ENCODE data around the gene CELF5. TPM values are rescaled to one million over a fixed set of nuclear protein-coding genes. Genes with fewer than 3 reads are reported as not detected.
A peak's percentile ranks its signal among the peaks of the same experiment; 100 is the strongest.

CELF5 gene
- total RNA-seq, 2 donors from 2014 or later = 2.6 to 3.5 TPM

DNA sequence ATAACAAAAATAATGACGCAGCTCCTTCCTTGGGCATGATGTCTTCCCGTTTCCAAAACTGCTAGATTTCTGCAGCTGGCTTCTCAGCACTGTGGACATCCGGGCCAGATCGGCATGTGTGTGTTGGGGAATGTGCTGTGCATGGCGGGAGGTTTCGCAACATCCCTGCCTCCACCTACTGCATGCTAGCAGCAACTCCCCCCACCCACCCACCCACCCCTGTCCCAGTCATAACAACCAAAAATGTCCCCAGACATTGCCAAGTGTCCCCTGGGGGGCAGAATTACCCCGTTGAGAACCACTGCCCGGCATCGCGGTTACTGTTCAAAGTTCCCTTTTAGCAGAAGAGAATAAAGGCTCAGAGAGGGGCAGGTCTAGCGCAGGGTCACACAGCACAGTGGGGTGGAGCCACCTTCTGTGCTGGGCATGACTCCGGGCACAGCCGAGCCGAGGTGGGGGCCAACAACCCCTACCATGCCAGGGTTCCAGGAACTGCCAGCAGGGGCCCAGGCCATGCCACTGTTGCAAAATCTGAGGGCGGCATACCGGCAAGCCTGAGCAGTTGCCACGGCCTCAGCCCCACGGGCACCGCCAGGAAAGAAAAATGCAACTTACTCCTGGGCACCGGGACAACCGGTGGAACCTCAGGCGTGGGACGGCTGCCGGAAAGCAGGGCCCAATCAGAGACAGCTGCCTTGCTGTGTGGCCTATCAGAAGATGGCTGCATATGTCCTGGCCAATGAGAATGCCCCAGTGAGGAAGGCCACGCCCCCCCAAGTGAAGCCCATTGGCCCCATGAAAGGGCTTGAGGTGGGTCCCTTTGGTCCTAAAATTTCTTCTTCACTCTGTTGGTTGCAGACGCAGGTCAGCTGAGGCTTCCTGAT is 119.4 kb downstream of the CELF5 start:
- H3K4me1 Mint-ChIP-seq = no peaks in the 10 kb centered on the region
- TF ChIP-seq, protein P1, sequence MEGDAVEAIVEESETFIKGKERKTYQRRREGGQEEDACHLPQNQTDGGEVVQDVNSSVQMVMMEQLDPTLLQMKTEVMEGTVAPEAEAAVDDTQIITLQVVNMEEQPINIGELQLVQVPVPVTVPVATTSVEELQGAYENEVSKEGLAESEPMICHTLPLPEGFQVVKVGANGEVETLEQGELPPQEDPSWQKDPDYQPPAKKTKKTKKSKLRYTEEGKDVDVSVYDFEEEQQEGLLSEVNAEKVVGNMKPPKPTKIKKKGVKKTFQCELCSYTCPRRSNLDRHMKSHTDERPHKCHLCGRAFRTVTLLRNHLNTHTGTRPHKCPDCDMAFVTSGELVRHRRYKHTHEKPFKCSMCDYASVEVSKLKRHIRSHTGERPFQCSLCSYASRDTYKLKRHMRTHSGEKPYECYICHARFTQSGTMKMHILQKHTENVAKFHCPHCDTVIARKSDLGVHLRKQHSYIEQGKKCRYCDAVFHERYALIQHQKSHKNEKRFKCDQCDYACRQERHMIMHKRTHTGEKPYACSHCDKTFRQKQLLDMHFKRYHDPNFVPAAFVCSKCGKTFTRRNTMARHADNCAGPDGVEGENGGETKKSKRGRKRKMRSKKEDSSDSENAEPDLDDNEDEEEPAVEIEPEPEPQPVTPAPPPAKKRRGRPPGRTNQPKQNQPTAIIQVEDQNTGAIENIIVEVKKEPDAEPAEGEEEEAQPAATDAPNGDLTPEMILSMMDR (conservative IDR thresholded peaks at IDR 0.05) = no peak
- H3K4me1 ChIP-seq (ENCODE audit: control insufficient read depth, insufficient read depth, low read length) = no peaks in the 10 kb centered on the region
- no peak overlapping the region for H3K4me3 Mint-ChIP-seq
- H3K27ac ChIP-seq (ENCODE audit: low read depth, low read length) = no peak overlapping the region
- H3K4me3 ChIP-seq (ENCODE audit: low read length) = no peak overlapping the region
- H3K9me3 Mint-ChIP-seq = no peaks in the 10 kb centered on the region
- WGBS, 2 experiments (ENCODE audit: insufficient coverage in 1 of 2, insufficient read length in 1 of 2) = 75 to 78% methylated on average over 21 to 25 of the region's 26 CpGs
- H3K36me3 ChIP-seq (ENCODE audit: control insufficient read depth, insufficient read depth, low read length) = no peaks in the 10 kb centered on the region
- H3K27me3 ChIP-seq (ENCODE audit: control insufficient read depth, insufficient read depth, low read length, poor library complexity, severe bottlenecking) = peaks cover 5% of the 10 kb centered on the region
- no peaks in the 10 kb centered on the region for H3K36me3 Mint-ChIP-seq (ENCODE audit: low read depth)
- H3K9me3 ChIP-seq (ENCODE audit: control insufficient read depth, low read length) = no peaks in the 10 kb centered on the region
- no peak overlapping the region for H3K27ac Mint-ChIP-seq
- no peak overlapping the region for H3K9ac ChIP-seq (ENCODE audit: extremely low read depth, low read length, poor library complexity, severe bottlenecking)
- peaks cover 40% of the 10 kb centered on the region for H3K27me3 Mint-ChIP-seq (ENCODE audit: insufficient read depth)
- peak; percentile 81 for DNase-seq

DNA sequence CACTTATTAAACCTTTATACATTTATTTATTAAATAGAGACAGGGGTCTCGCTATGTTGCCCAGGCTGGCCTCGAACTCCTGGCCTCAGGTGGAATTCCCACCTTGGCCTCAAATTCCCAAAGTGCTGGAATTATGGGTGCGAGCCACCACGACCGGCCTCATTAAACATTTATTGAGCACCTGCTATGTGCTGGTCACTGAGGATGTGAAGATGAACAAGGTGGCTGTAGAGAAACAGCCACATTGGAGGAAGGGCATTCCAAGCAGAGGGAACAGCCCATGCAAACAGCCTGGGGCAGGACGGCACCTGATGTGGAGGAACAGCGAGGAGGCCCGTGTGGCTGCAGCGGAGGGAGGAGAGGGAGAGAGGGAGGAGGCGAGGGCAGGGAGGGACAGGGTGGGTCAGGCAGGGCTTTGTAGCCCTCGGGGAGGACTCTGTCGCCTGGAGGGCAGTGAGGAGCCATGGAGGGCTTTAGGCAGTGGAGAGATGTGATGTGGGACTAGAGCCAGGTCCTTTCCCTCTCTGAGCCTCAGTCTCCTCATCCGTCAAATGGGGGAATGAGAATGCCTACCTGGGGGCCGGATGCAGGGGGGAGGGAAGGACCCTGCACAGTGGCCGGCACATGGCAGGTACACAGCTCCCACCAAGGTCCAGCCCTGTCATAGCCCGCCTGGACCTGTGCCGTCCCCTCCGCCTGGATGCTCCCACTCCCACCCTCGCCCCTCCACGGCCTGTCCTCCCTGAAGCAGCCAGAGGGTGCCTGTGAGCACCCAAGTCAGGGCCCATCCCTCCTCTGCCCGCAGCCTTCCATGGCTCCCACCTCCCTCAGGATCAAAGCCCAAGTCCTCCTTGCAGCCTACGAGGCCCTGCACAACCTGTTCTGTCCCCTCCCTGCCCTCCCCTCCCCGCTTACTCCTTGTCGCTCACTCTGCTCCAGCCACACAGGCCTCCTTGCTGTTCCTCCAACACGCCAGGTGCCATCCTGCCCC is 120.4 kb downstream of the CELF5 start:
- no peak overlapping the region for H3K4me3 Mint-ChIP-seq
- Histone ChIP-seq H3K9ac (ENCODE audit: extremely low read depth, low read length, poor library complexity, severe bottlenecking) (no peak overlapping the region), H3K27ac (ENCODE audit: low read depth, low read length) (no peak overlapping the region), H3K36me3 (ENCODE audit: control insufficient read depth, insufficient read depth, low read length) (no peaks in the 10 kb centered on the region), H3K9me3 (ENCODE audit: control insufficient read depth, low read length) (no peaks in the 10 kb centered on the region), H3K27me3 (ENCODE audit: control insufficient read depth, insufficient read depth, low read length, poor library complexity, severe bottlenecking) (peaks cover 7% of the 10 kb centered on the region), H3K4me3 (ENCODE audit: low read length) (no peak overlapping the region), H3K4me1 (ENCODE audit: control insufficient read depth, insufficient read depth, low read length) (no peaks in the 10 kb centered on the region)
- H3K27ac Mint-ChIP-seq = no peak overlapping the region
- H3K27me3 Mint-ChIP-seq (ENCODE audit: insufficient read depth) = peaks cover 47% of the 10 kb centered on the region
- no peaks in the 10 kb centered on the region for H3K9me3 Mint-ChIP-seq
- TF ChIP-seq, protein P1 (conservative IDR thresholded peaks at IDR 0.05) = no peak
- no peaks in the 10 kb centered on the region for H3K4me1 Mint-ChIP-seq
- 82 to 85% methylated on average over 16 to 25 of the region's 25 CpGs for WGBS, 2 experiments (ENCODE audit: insufficient coverage in 1 of 2, insufficient read length in 1 of 2)
- H3K36me3 Mint-ChIP-seq (ENCODE audit: low read depth) = no peaks in the 10 kb centered on the region
- no peak for DNase-seq

DNA sequence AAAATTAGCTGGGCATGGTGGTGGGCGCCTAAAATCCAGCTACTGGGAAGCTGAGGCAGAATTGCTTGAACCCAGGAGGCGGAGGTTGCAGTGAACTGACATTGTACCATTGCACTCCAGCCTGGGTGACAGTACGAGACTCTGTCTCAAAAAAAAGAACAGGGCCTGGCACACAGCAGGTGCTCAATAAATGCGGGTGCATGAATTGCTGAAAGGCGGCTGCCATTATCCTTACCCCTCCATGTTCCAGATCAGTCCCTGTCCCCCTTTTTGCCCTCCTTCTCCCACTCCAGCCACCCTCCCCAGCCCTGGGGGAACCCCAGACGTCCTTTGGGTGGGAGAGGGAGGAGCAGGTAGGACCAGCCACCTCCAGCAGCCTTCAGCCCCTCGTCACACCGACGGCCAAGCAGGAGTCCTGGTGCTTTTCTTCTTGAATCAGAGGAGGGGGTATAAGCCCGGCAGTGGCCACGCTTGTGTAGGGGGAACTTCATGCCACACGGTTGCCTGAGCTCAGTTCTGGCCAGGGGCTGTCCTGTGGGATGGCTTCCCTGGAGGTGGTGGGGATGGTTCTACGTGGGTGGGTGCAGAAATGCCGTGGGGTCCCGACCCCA is 121.5 kb downstream of the CELF5 start:
- Mint-ChIP-seq H3K4me1 (no peaks in the 10 kb centered on the region), H3K4me3 (no peak overlapping the region), H3K27ac (no peak overlapping the region), H3K36me3 (ENCODE audit: low read depth) (no peaks in the 10 kb centered on the region), H3K27me3 (ENCODE audit: insufficient read depth) (peaks cover 49% of the 10 kb centered on the region), H3K9me3 (no peaks in the 10 kb centered on the region)
- TF ChIP-seq, protein P1 (conservative IDR thresholded peaks at IDR 0.05) = no peak
- Histone ChIP-seq H3K27me3 (ENCODE audit: control insufficient read depth, insufficient read depth, low read length, poor library complexity, severe bottlenecking) (peaks cover 17% of the 10 kb centered on the region), H3K27ac (ENCODE audit: low read depth, low read length) (no peak overlapping the region), H3K9me3 (ENCODE audit: control insufficient read depth, low read length) (no peaks in the 10 kb centered on the region), H3K4me1 (ENCODE audit: control insufficient read depth, insufficient read depth, low read length) (no peaks in the 10 kb centered on the region), H3K36me3 (ENCODE audit: control insufficient read depth, insufficient read depth, low read length) (no peaks in the 10 kb centered on the region), H3K9ac (ENCODE audit: extremely low read depth, low read length, poor library complexity, severe bottlenecking) (no peak overlapping the region), H3K4me3 (ENCODE audit: low read length) (no peak overlapping the region)
- no peak for DNase-seq
- 67 to 77% methylated on average over 3 to 11 of the region's 15 CpGs for WGBS, 2 experiments (ENCODE audit: insufficient coverage in 1 of 2, insufficient read length in 1 of 2)

Measured in endodermal cell (in vitro differentiated cells).